ENCODE measurements around the gene ASCC2. TPM values are rescaled to one million over a fixed set of nuclear protein-coding genes. Genes with fewer than 3 reads are reported as not detected.

The ASCC2 gene
- total and polyA plus RNA-seq, 8 donors: 51.2 to 58.3 (median 54.4) TPM

- Histone ChIP-seq H3K36me3 (peaks cover 0 to 96% of the 10 kb centered on the region in 2 donors), H3K4me1 (peaks cover 10 to 29% of the 10 kb centered on the region in 2 donors), H3K27me3 (no peaks in the 10 kb centered on the region), H3K4me3 (no peak overlapping the region), H3K27ac (no peak overlapping the region), H3K9me3 (no peaks in the 10 kb centered on the region)
- DNase-seq (no peak), ATAC-seq (no peak)
- intact Hi-C loops (cut with DNase I): no loop called here
- no peak for TF ChIP-seq CTCF (IDR thresholded peaks at IDR 0.05)
These were observed 18.6 kb downstream of the ASCC2 start for GRCh38 chr22:29819501-29819900.

GRCh38 chr22:29817724-29818123, 20.4 kb downstream of the ASCC2 start:
- TF ChIP-seq CTCF (IDR thresholded peaks at IDR 0.05): no peak
- intact Hi-C loops (cut with DNase I): no loop called here

GRCh38 chr22:29816980-29817379, 21.1 kb downstream of the ASCC2 start:
- TF ChIP-seq CTCF (IDR thresholded peaks at IDR 0.05): no peak
- DNase-seq (no peak), ATAC-seq (no peak)
- Histone ChIP-seq H3K27ac (no peak overlapping the region), H3K27me3 (no peaks in the 10 kb centered on the region), H3K4me1 (peaks cover 10 to 20% of the 10 kb centered on the region in 2 donors), H3K4me3 (no peak overlapping the region), H3K36me3 (peaks cover 0 to 98% of the 10 kb centered on the region in 2 donors), H3K9me3 (no peaks in the 10 kb centered on the region)
- intact Hi-C loops (cut with DNase I): no loop called here

More at GRCh38 chr22:29817724-29818123, 20.4 kb downstream of the ASCC2 start:
- ATAC-seq: no peak
- no peak overlapping the region for H3K27ac ChIP-seq
- no peaks in the 10 kb centered on the region for H3K27me3 ChIP-seq
- no peak for DNase-seq
- no peak overlapping the region for H3K4me3 ChIP-seq
- H3K4me1 ChIP-seq: peaks cover 10 to 27% of the 10 kb centered on the region in 2 donors
- H3K36me3 ChIP-seq: peaks cover 0 to 98% of the 10 kb centered on the region in 2 donors
- H3K9me3 ChIP-seq: no peaks in the 10 kb centered on the region

GRCh38 chr22:29816539-29816938, 21.5 kb downstream of the ASCC2 start:
- intact Hi-C loops (cut with DNase I): no loop called here

GRCh38 chr22:29816128-29816527, 21.9 kb downstream of the ASCC2 start:
- no peaks in the 10 kb centered on the region for H3K9me3 ChIP-seq
- H3K36me3 ChIP-seq: peaks cover 0 to 98% of the 10 kb centered on the region in 2 donors
- DNase-seq (no peak), ATAC-seq (peak; percentile 7)
- intact Hi-C loops (cut with DNase I): no loop called here
- H3K4me3 ChIP-seq: no peak overlapping the region
- no peak overlapping the region for H3K27ac ChIP-seq
- no peaks in the 10 kb centered on the region for H3K27me3 ChIP-seq
- no peak for TF ChIP-seq CTCF (IDR thresholded peaks at IDR 0.05)
- H3K4me1 ChIP-seq: peaks cover 10 to 11% of the 10 kb centered on the region in 2 donors

More at GRCh38 chr22:29816539-29816938, 21.5 kb downstream of the ASCC2 start:
- peaks cover 0 to 98% of the 10 kb centered on the region in 2 donors for H3K36me3 ChIP-seq
- H3K27ac ChIP-seq: no peak overlapping the region
- no peaks in the 10 kb centered on the region for H3K9me3 ChIP-seq
- DNase-seq (peak in 1 of 4 donors; percentile 26), ATAC-seq (peak; percentile 7)
- no peaks in the 10 kb centered on the region for H3K27me3 ChIP-seq
- peaks cover 10 to 15% of the 10 kb centered on the region in 2 donors for H3K4me1 ChIP-seq
- no peak overlapping the region for H3K4me3 ChIP-seq
- TF ChIP-seq CTCF (IDR thresholded peaks at IDR 0.05): no peak

All from left lung (tissue), 10 donors.